HG03066 (cell line): Measurements from ENCODE around the gene CHIA.
"Not testable (repeated sequence)": the region's sequence is repeated elsewhere in the genome, so short reads cannot be mapped to it uniquely, and the experiment has no call there.

Experiments
- ATAC-seq: cut with Tn5 transposase; IDR thresholded peaks from one replicate; pipeline ENCODE4 v1.9.1; 2021; ENCODE audit warnings: low read depth; ENCODE audit not compliant: unreplicated experiment

The CHIA gene

DNA sequence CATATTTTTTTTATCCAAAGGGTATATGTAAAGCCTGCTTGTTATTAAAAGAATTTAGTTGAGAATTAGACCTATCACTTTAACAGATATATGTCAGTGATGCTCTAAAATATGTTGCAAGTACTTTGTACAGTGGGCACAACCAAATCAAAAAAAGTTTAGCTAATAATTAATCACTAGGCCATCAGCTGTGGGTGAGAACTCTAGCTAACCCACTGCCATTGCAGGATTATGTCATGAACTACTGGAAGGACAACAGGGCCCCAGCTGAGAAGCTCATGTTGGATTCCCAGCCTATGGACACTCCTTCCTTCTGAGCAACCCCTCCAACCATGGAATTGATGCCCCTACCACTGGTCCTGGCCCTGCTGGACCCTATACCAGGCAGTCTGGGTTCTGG lies 6.8 kb upstream of the CHIA start:
- ATAC-seq = no peak

DNA sequence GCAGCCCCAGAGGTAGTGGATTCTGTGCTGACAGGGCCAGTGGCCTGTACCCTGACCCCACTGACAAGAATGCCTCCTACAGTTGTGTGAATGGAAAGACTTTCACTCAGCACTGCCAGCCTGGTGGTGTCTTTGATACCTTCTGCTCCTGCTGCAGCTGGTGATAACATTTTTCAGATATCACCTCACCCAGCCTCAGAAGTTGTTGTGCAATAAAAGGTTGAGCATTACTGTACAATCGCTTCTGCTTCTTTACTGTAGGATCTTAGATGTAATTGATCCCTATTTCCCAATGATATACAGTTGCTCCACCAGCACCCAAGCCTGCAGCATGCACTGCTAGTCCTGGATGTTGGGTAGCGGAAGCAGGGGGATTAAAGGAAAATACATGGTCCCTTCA lies 4.8 kb upstream of the CHIA start:
- no peak for ATAC-seq

DNA sequence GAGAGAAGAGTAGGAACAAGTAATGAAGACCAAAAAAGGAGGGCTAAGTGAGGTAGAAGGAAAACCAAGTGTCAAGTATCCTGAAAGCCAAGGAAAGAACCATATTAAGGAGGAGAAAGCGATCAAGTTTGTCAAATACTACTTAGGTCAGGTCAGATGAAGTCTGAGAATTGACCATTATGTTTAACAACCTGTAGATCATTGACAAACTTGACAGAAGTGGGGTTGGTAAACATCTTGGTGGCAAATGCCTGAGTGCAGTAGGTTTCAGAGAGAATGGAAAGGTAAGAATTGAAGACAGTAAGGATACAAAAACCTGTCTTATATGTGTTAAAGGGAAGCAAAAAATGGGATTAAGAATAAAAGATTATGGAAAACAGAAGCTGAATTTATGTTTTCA lies 3.7 kb upstream of the CHIA start:
- ATAC-seq = no peak

GRCh38 chr1:111289371-111289770 lies 1.3 kb upstream of the CHIA start:
- ATAC-seq = no peak

GRCh38 chr1:111290104-111290503 lies 547 bp upstream of the CHIA start:
- no peak for ATAC-seq

DNA sequence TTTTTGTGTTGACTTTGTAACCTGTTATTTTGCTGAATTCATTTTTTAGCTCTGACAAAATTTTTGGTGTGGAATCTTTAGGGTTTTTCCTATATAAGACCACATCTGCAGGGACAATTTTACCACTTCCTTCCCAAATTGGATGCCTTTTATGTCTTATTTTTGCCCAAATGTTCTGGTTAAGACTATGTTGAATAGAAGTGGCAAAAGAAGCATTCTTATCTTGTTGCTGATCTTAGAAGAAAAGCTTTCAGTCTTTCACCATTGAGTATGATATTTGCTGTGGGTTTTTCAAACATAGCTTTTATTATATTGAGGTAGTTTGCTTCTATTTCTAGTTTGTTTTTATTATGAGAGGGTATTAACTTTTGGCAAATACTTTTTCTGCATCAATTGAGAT lies 3.7 kb downstream of the CHIA start:
- no peak for ATAC-seq

GRCh38 chr1:111302374-111302773 lies 11.7 kb downstream of the CHIA start:
- no peak for ATAC-seq

DNA sequence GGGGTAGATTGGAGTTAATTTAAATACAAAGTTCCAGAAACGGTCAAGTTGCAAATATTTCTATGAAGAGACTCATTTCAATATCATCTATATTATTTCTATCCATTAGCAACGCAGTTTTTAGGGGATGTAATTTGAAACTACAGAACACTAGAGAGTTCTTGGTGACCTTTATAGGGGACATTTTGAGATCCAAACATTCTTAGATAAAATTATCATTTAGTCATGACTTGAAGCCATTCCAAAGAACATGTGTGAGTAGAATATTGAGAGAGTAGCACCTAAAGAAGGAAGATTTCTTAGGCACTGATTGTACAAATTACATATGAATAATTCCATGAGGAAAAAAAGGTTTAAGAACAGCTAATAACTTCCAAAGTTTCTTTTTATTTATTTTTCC lies 19.0 kb downstream of the CHIA start:
- ATAC-seq = no peak

DNA sequence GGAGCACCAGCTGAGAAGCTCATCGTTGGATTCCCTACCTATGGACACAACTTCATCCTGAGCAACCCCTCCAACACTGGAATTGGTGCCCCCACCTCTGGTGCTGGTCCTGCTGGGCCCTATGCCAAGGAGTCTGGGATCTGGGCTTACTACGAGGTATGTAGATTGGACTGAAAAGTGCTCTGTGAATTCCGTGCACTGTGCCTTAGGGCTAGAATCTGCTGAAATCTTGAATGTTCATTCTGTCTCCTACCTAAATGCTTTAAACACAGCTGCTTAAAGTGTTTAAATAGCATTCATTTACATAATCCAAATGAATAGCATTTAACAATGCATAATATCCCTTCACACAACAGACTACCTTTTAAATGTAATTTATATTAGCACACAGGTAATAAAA lies 27.9 kb downstream of the CHIA start:
- ATAC-seq = no peak

DNA sequence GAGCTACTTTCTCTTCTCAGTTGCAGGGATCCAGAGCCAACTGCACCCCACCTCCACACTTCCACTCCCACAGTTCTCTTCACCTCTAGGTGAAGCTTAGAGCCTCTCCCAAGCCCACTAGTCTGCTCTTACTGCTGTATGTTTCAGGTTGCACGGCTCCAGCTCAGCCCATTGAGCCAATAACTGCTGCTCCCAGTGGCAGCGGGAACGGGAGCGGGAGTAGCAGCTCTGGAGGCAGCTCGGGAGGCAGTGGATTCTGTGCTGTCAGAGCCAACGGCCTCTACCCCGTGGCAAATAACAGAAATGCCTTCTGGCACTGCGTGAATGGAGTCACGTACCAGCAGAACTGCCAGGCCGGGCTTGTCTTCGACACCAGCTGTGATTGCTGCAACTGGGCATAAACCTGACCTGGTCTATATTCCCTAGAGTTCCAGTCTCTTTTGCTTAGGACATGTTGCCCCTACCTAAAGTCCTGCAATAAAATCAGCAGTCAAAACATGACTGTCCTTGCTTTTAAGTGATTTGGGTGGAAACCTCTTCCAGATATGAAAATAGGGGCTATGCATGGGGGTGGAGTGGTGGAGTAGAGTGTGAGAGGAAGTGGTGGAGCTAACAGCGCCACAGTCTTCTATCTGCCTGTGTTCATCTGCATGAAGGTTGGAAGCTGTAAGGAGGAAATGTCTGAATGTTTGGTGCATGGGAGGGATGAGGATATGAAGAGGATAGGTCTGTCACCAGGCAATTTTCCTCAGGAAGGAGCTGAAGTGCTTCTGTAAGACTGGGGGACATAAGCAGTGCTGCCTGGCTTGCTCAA lies 29.6 kb downstream of the CHIA start:
- no peak for ATAC-seq

DNA sequence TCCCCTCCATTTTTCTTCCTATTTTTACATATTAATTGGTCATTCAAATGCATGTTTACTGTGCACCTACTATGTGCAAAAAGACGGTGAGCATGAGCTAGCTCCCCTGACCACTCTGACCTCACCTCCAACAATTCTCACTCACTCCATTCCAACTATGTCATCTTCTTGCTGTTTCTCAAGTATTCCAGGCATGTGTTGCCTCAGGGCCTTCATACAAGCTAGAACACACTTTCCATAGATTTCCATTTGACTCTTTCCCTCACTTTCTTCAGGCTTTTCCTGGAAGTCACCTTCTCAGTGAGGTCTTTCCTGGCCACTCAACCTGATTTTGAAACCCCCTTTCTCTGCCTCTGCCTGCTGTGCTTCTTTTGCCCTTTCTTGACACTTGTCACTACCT lies 32.6 kb downstream of the CHIA start:
- ATAC-seq = no peak

DNA sequence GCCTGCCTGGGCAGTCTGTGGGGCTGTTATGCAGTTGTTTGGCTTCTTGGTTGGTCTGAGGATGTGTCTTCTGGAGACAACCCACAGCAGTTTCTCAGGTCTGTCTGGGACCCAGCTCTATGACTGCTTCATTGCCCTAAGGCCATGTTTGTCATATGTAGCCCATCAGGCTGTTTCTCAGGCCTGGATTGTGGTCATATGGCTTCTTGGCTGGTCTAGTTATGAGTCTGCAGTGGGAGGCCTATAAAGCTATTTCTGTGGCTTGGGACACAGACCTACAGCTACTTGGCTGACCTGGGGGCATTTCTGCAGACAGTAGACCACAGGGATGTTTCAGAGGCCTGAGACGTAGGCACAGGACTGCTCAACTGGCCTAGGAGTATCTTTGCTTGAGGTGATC lies 41.5 kb downstream of the CHIA start:
- ATAC-seq = no peak

GRCh38 chr1:111334169-111334568 lies 43.5 kb downstream of the CHIA start:
- ATAC-seq = no peak

DNA sequence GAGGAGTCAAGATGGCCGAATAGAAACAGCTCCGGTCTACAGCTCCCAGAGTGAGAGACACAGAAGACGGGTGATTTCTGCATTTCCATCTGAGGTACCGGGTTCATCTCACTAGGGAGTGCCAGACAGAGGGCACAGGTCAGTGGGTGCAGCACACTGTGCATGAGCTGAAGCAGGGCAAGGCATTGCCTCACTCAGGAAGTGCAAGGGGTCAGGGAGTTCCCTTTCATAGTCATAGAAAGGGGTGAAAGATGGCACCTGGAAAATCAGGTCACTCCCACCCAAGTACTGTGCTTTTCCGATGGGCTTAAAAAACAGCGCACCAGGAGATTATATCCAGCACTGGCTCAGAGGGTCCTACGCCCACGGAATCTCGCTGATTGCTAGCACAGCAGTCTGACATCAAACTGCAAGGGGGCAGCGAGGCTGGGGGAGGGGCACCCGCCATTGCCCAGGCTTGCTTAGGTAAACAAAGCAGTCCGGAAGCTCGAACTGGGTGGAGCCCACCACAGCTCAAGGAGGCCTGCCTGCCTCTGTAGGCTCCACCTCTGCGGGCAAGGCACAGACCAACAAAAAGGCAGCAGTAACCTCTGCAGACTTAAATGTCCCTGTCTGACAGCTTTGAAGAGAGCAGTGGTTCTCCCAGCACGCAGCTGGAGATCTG lies 44.7 kb downstream of the CHIA start:
- ATAC-seq = not testable (repeated sequence)

DNA sequence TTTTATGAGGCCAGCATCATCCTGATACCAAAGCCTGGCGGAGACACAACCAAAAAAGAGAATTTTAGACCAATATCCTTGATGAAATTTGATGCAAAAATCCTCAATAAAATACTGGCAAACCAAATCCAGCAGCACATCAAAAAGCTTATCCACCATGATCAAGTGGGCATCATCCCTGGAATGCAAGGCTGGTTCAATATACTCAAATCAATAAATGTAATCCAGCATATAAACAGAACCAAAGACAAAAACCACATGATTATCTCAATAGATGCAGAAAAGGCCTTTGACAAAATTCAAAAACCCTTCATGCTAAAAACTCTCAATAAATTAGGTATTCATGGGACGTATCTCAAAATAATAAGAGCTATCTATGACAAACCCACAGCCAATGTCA lies 48.2 kb downstream of the CHIA start:
- ATAC-seq = not testable (repeated sequence)

- peak; percentile 86 for ATAC-seq
These were observed 55.6 kb downstream of the CHIA start for GRCh38 chr1:111346089-111346885.

GRCh38 chr1:111347026-111347425 lies 56.4 kb downstream of the CHIA start:
- no peak for ATAC-seq

GRCh38 chr1:111351700-111352099 lies 61.0 kb downstream of the CHIA start:
- ATAC-seq = no peak

GRCh38 chr1:111354584-111354983 lies 63.9 kb downstream of the CHIA start:
- no peak for ATAC-seq

GRCh38 chr1:111358964-111359363 lies 68.3 kb downstream of the CHIA start:
- no peak for ATAC-seq

DNA sequence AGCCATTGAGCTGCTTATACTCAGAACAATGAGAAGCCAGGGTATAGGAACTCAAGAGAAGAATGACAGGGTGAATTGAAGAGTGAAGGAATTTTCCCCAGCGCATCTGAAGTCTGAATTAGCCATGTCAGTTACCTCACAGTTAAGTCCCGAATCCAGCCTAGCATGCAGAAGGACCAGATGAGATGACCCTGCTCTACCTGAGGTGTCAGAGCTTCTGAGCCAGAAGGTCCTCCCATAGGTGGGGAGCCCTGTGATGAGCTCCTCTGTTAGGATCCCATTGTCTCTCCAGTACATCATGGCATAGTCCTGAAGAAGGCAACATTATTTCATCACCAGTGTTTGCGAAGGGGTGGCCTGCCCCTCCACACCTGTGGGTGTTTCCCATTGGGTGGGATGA lies 68.7 kb downstream of the CHIA start:
- ATAC-seq = no peak
